SU-DHL-6 (cell line): ENCODE results near the gene CEP170B.

Experiments
- CTCF ChIP-seq: fragments of 200-600 bp; sonication (generic); IDR thresholded peaks from one replicate; pipeline ENCODE4 v1.5.1; 2017; ENCODE audit warnings: antibody characterized with exemption, mild to moderate bottlenecking, low read length, moderate library complexity; ENCODE audit not compliant: insufficient read depth, poor library complexity, severe bottlenecking
- EZH2phosphoT487 ChIP-seq: fragments of 200-600 bp; sonication (generic), shearing (Covaris generic); conservative IDR thresholded peaks from 2 replicates; pipeline ENCODE4 v1.6.1; 2018; ENCODE audit warnings: mild to moderate bottlenecking, antibody characterized with exemption, low read length, moderate library complexity, mixed read lengths

GRCh38 chr14:104895207-104895785 is 30.2 kb downstream of the CEP170B start:
- TF ChIP-seq EZH2phosphoT487 (no peak), CTCF (no peak)
